ENCODE results near the gene KCNK6. TPM values are rescaled to one million over a fixed set of nuclear protein-coding genes. Genes with fewer than 3 reads are reported as not detected.
"Not testable (repeated sequence)": the region's sequence is repeated elsewhere in the genome, so short reads cannot be mapped to it uniquely, and the experiment has no call there.

KCNK6 gene
- total RNA-seq, 1 experiment from 2014 or later: 18.3 TPM

- TF ChIP-seq HMGXB4 (CRISPR knock-in tag; IDR thresholded peaks at IDR 0.05) (no peak), FOXP1 (CRISPR knock-in tag; IDR thresholded peaks at IDR 0.05; ENCODE audit: borderline replicate concordance) (peak; percentile 62; the same call in 1 of the 2 replicates), PRRX2 (CRISPR knock-in tag; IDR thresholded peaks at IDR 0.05) (no peak), ARID4B (CRISPR knock-in tag; IDR thresholded peaks at IDR 0.05; ENCODE audit: borderline replicate concordance) (no peak), TEAD4 (CRISPR knock-in tag; IDR thresholded peaks at IDR 0.05) (no peak), CREM (CRISPR knock-in tag; IDR thresholded peaks at IDR 0.05) (no peak), ZBTB21 (CRISPR knock-in tag; IDR thresholded peaks at IDR 0.05; ENCODE audit: borderline replicate concordance) (0 out of 2 replicates have a peak, but pooled peaks have one; percentile 49), CREB1 (CRISPR knock-in tag; IDR thresholded peaks at IDR 0.05) (no peak), MYBL2 (CRISPR knock-in tag; IDR thresholded peaks at IDR 0.05) (peak; percentile 59; the same call in 1 of the 2 replicates), NR1H2 (CRISPR knock-in tag; IDR thresholded peaks at IDR 0.05) (no peak), SMAD4 (CRISPR knock-in tag; IDR thresholded peaks at IDR 0.05) (no peak), PREB (CRISPR knock-in tag; IDR thresholded peaks at IDR 0.05; ENCODE audit: borderline replicate concordance) (no peak), NFE2L1 (CRISPR knock-in tag; IDR thresholded peaks at IDR 0.05) (0 out of 2 replicates have a peak, but pooled peaks have one; percentile 22), SP1 (CRISPR knock-in tag; conservative IDR thresholded peaks at IDR 0.05) (peak; percentile 35), USF1 (CRISPR knock-in tag; IDR thresholded peaks at IDR 0.05) (no peak; the same call in 1 of the 2 replicates)
- TF ChIP-seq, protein P1, sequence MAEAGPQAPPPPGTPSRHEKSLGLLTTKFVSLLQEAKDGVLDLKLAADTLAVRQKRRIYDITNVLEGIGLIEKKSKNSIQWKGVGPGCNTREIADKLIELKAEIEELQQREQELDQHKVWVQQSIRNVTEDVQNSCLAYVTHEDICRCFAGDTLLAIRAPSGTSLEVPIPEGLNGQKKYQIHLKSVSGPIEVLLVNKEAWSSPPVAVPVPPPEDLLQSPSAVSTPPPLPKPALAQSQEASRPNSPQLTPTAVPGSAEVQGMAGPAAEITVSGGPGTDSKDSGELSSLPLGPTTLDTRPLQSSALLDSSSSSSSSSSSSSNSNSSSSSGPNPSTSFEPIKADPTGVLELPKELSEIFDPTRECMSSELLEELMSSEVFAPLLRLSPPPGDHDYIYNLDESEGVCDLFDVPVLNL (CRISPR knock-in tag; IDR thresholded peaks at IDR 0.05; ENCODE audit: borderline replicate concordance, low read depth): no peak
- TF ChIP-seq, protein P2, sequence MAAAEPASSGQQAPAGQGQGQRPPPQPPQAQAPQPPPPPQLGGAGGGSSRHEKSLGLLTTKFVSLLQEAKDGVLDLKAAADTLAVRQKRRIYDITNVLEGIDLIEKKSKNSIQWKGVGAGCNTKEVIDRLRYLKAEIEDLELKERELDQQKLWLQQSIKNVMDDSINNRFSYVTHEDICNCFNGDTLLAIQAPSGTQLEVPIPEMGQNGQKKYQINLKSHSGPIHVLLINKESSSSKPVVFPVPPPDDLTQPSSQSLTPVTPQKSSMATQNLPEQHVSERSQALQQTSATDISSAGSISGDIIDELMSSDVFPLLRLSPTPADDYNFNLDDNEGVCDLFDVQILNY (CRISPR knock-in tag; IDR thresholded peaks at IDR 0.05): peak; percentile 48; the same call in 1 of the 2 replicates
- TF ChIP-seq, protein P3, sequence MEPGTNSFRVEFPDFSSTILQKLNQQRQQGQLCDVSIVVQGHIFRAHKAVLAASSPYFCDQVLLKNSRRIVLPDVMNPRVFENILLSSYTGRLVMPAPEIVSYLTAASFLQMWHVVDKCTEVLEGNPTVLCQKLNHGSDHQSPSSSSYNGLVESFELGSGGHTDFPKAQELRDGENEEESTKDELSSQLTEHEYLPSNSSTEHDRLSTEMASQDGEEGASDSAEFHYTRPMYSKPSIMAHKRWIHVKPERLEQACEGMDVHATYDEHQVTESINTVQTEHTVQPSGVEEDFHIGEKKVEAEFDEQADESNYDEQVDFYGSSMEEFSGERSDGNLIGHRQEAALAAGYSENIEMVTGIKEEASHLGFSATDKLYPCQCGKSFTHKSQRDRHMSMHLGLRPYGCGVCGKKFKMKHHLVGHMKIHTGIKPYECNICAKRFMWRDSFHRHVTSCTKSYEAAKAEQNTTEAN (CRISPR knock-in tag; IDR thresholded peaks at IDR 0.05): peak; percentile 56; the same call in 1 of the 2 replicates
- TF ChIP-seq, protein P4, sequence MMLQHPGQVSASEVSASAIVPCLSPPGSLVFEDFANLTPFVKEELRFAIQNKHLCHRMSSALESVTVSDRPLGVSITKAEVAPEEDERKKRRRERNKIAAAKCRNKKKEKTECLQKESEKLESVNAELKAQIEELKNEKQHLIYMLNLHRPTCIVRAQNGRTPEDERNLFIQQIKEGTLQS (CRISPR knock-in tag; conservative IDR thresholded peaks at IDR 0.05): no peak
Observed at GRCh38 chr19:38362076-38362945, 42.7 kb downstream of the KCNK6 start (continued).

DNA sequence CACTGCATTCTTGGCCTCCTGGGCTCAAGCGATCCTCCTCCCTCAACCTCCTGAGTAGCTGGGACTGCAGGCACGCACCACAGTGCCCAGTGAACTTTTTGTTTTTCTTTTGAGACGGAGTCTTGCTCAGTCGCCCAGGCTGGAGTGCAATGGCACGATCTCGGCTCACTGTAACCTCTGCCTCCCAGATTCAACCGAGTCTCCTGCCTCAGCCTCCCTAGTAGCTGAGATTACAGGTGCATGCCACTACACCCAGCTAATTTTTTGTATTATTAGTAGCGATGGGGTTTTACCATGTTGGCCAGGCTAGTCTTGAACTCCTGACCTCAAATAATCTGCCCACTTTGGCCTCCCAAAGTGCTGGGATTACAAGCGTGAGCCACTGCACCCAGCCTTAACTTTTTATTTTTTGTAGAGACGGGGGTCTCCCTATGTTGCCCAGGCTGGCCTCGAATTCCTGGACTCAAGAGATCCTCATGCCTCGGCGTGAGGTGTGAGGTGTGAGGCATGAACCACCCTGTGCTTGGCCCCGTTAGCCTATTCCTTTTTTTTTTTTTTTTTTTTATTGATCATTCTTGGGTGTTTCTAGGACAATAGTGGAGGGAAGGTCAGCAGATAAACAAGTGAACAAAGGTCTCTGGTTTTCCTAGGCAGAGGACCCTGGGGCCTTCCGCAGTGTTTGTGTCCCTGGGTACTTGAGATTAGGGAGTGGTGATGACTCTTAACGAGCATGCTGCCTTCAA, 43.5 kb downstream of the KCNK6 start:
- DNase-seq (ENCODE audit: low spot score); H3K27ac Mint-ChIP-seq; ATAC-seq; H3K36me3 Mint-ChIP-seq; H3K9me3 Mint-ChIP-seq: not testable (repeated sequence)
- peaks cover 10% of the 10 kb centered on the region for H3K4me1 Mint-ChIP-seq
- H3K4me3 Mint-ChIP-seq: peak overlapping the region; percentile 86
- POLR2A ChIA-PET: interaction anchor here (1.1 to 2.7 kb wide), 2 partner anchors 11 to 81 kb away, joined by 7 to 16 read pairs; partner anchors contain the start of gene PSMD8
- H3K27me3 Mint-ChIP-seq (ENCODE audit: low read depth): peaks cover 51% of the 10 kb centered on the region
- CTCF ChIA-PET: interaction anchor here (0.5 to 2.9 kb wide), 6 partner anchors 11 to 92 kb away, joined by 3 to 19 read pairs (median 8); partner anchors contain the start of genes CATSPERG, FAM98C and PSMD8

Data from WTC11 (cell line).